Measurements from ENCODE around the gene MDK. TPM values are rescaled to one million over a fixed set of nuclear protein-coding genes. Genes with fewer than 3 reads are reported as not detected.

The MDK gene
- total RNA-seq, 1 donor from 2014 or later, result 600 TPM

GRCh38 chr11:46335890-46336562 lies 45.4 kb upstream of the MDK start:
- Histone ChIP-seq H3K4me3 (no peak overlapping the region), H3K27ac (no peak overlapping the region), H2AFZ (replicated peaks) (no peak overlapping the region), H3K4me2 (peak overlapping the region; percentile 50), H3K79me2 (ENCODE audit: low read depth) (no peaks in the 10 kb centered on the region), H4K20me1 (ENCODE audit: low read depth) (no peaks in the 10 kb centered on the region), H3K4me1 (peaks cover 53% of the 10 kb centered on the region), H3K36me3 (no peaks in the 10 kb centered on the region), H3K9ac (no peak overlapping the region), H3F3A (ENCODE audit: low read depth) (peaks cover 68% of the 10 kb centered on the region), H3K27me3 (peaks cover 39% of the 10 kb centered on the region), H3K9me3 (ENCODE audit: low read depth) (no peaks in the 10 kb centered on the region)
- DNase-seq (ENCODE audit: low spot score), result peak; percentile 74
- TF ChIP-seq EZH2phosphoT487 (IDR thresholded peaks at IDR 0.05) (no peak), EZH2 (IDR thresholded peaks at IDR 0.05) (no peak), CTCF (IDR thresholded peaks at IDR 0.05) (no peak)
- H3K36me3 Mint-ChIP-seq, result no peaks in the 10 kb centered on the region
- peaks cover 27% of the 10 kb centered on the region for H3K27me3 Mint-ChIP-seq (ENCODE audit: insufficient read depth, low read depth)
- H3K4me1 Mint-ChIP-seq, result peaks cover 68% of the 10 kb centered on the region
- H3K27ac Mint-ChIP-seq, result peak overlapping the region; percentile 95
- peak overlapping the region; percentile 69 for H3K4me3 Mint-ChIP-seq
- no peaks in the 10 kb centered on the region for H3K9me3 Mint-ChIP-seq

GRCh38 chr11:46336563-46337180 lies 44.8 kb upstream of the MDK start:
- H3K9ac ChIP-seq, result no peak overlapping the region
- Mint-ChIP-seq H3K4me3 (no peak overlapping the region), H3K27me3 (ENCODE audit: insufficient read depth, low read depth) (peaks cover 26% of the 10 kb centered on the region), H3K27ac (peak overlapping the region; percentile 7), H3K36me3 (no peaks in the 10 kb centered on the region), H3K4me1 (peaks cover 68% of the 10 kb centered on the region), H3K9me3 (no peaks in the 10 kb centered on the region)
- H3K4me3 ChIP-seq, result no peak overlapping the region
- H3F3A ChIP-seq (ENCODE audit: low read depth), result peaks cover 62% of the 10 kb centered on the region
- no peak overlapping the region for H3K4me2 ChIP-seq
- H2AFZ ChIP-seq (replicated peaks), result no peak overlapping the region
- peaks cover 33% of the 10 kb centered on the region for H3K27me3 ChIP-seq
- no peaks in the 10 kb centered on the region for H3K79me2 ChIP-seq (ENCODE audit: low read depth)
- H4K20me1 ChIP-seq (ENCODE audit: low read depth), result no peaks in the 10 kb centered on the region
- no peaks in the 10 kb centered on the region for H3K9me3 ChIP-seq (ENCODE audit: low read depth)
- TF ChIP-seq CTCF (IDR thresholded peaks at IDR 0.05), result no peak
- no peak for TF ChIP-seq EZH2phosphoT487 (IDR thresholded peaks at IDR 0.05)
- no peak for TF ChIP-seq EZH2 (IDR thresholded peaks at IDR 0.05)
- no peak for DNase-seq (ENCODE audit: low spot score)
- H3K27ac ChIP-seq, result no peak overlapping the region
- H3K4me1 ChIP-seq, result peaks cover 48% of the 10 kb centered on the region
- H3K36me3 ChIP-seq, result no peaks in the 10 kb centered on the region

- Mint-ChIP-seq H3K27ac (peak overlapping the region; percentile 22), H3K27me3 (ENCODE audit: insufficient read depth, low read depth) (peaks cover 20% of the 10 kb centered on the region), H3K4me3 (peak overlapping the region; percentile 46), H3K9me3 (no peaks in the 10 kb centered on the region), H3K4me1 (peaks cover 66% of the 10 kb centered on the region), H3K36me3 (no peaks in the 10 kb centered on the region)
- DNase-seq (ENCODE audit: low spot score), result no peak
- Histone ChIP-seq H3K27me3 (peaks cover 22% of the 10 kb centered on the region), H3K4me1 (peaks cover 38% of the 10 kb centered on the region), H3K79me2 (ENCODE audit: low read depth) (no peaks in the 10 kb centered on the region), H3K9me3 (ENCODE audit: low read depth) (no peaks in the 10 kb centered on the region), H3K4me2 (no peak overlapping the region), H3K4me3 (no peak overlapping the region), H3K27ac (no peak overlapping the region), H3F3A (ENCODE audit: low read depth) (peaks cover 57% of the 10 kb centered on the region), H3K36me3 (no peaks in the 10 kb centered on the region), H4K20me1 (ENCODE audit: low read depth) (no peaks in the 10 kb centered on the region), H2AFZ (replicated peaks) (no peak overlapping the region), H3K9ac (no peak overlapping the region)
- TF ChIP-seq EZH2 (IDR thresholded peaks at IDR 0.05) (no peak), EZH2phosphoT487 (IDR thresholded peaks at IDR 0.05) (no peak), CTCF (IDR thresholded peaks at IDR 0.05) (no peak)
Measured at GRCh38 chr11:46337626-46338345, 43.7 kb upstream of the MDK start.
